Stimulated activated CD8-positive, alpha-beta memory T cell treated with anti-CD3 and anti-CD28 coated beads, Interleukin-12 subunit alpha, Interleukin-12 subunit beta, amount 100 ng/mL, for 24 hours (primary cell): ENCODE measurements around the gene CCT6B.
"Not testable (repeated sequence)": the region's sequence is repeated elsewhere in the genome, so short reads cannot be mapped to it uniquely, and the experiment has no call there.

Experiments used
- DNase-seq: peaks from one replicate; pipeline ENCODE4 v3.0.0-alpha.2; 2020; ENCODE audit errors: extremely low read depth

CCT6B gene

GRCh38 chr17:34980681-34981537, 19.6 kb upstream of the CCT6B start:
- peak; percentile 50 for DNase-seq

- peak; percentile 93 for DNase-seq
Observed at GRCh38 chr17:34980353-34980680, 19.1 kb upstream of the CCT6B start, which contains the start of gene LIG3. Gene LIG3 (plus strand): TSS chr17:34980512. CDS start chr17:34983006, 2,494 bp downstream.

- DNase-seq = no peak
Observed at GRCh38 chr17:34979650-34980352, 18.5 kb upstream of the CCT6B start.

- no peak for DNase-seq
Observed at GRCh38 chr17:34979153-34979552, 17.9 kb upstream of the CCT6B start.

GRCh38 chr17:34974794-34975785, 13.8 kb upstream of the CCT6B start:
- no peak for DNase-seq

GRCh38 chr17:34974179-34974578, 12.9 kb upstream of the CCT6B start:
- DNase-seq = no peak

- no peak for DNase-seq
Observed at GRCh38 chr17:34958438-34958837, 2.8 kb downstream of the CCT6B start.

- not testable (repeated sequence) for DNase-seq
Observed at GRCh38 chr17:34950780-34951179, 10.5 kb downstream of the CCT6B start.

GRCh38 chr17:34930283-34930682, 31.0 kb downstream of the CCT6B start:
- DNase-seq = no peak

GRCh38 chr17:34926661-34927060, 34.6 kb downstream of the CCT6B start:
- DNase-seq = no peak

- no peak for DNase-seq
Observed at GRCh38 chr17:34920676-34921075, 40.6 kb downstream of the CCT6B start.

- no peak for DNase-seq
Observed at GRCh38 chr17:34917381-34917780, 43.9 kb downstream of the CCT6B start.

- DNase-seq = no peak
Observed at GRCh38 chr17:34916120-34916519, 45.1 kb downstream of the CCT6B start.

- no peak for DNase-seq
Observed at GRCh38 chr17:34913001-34913400, 48.3 kb downstream of the CCT6B start.

- no peak for DNase-seq
Observed at GRCh38 chr17:34909040-34909439, 52.2 kb downstream of the CCT6B start.

GRCh38 chr17:34902831-34903547, 58.3 kb downstream of the CCT6B start:
- DNase-seq = no peak

- no peak for DNase-seq
Observed at GRCh38 chr17:34899643-34900291, 61.5 kb downstream of the CCT6B start.

GRCh38 chr17:34895383-34895782, 65.9 kb downstream of the CCT6B start:
- DNase-seq = no peak

GRCh38 chr17:34894964-34895363, 66.3 kb downstream of the CCT6B start:
- no peak for DNase-seq

- no peak for DNase-seq
Observed at GRCh38 chr17:34892461-34893249, 68.6 kb downstream of the CCT6B start.
